Ovary (tissue), 3 donors: ENCODE data around the gene RBM28.

ENCODE experiments used
- EP300 ChIP-seq: sonication (generic); formaldehyde crosslinking; IDR thresholded peaks from one replicate; pipeline ENCODE4 v1.6.1; 2017; ENCODE audit warnings: antibody characterized with exemption
- POLR2A ChIP-seq: fragments of 450-650 bp; IDR thresholded peaks from one replicate; pipeline ENCODE4 v1.6.1; 2017; ENCODE audit warnings: antibody characterized with exemption, mild to moderate bottlenecking, moderate library complexity
- TF ChIP-seq, protein P1 (sequence below), 3 donors: fragments of 450-650 bp in 2 of 3; fragments of 200-600 bp in 1 of 3; IDR thresholded peaks; one replicate each; pipeline versions ENCODE4 v1.5.1 to v1.8.0; 2016 to 2022; ENCODE audit warnings: antibody characterized with exemption in 3 of 3, mild to moderate bottlenecking in 1 of 3
- donor health status: DM: no; HTN: no; CAD: no.

GRCh38 chr7:128323040-128323439, 20.7 kb downstream of the RBM28 start:
- TF ChIP-seq POLR2A (no peak), EP300 (no peak)
- TF ChIP-seq, protein P1, sequence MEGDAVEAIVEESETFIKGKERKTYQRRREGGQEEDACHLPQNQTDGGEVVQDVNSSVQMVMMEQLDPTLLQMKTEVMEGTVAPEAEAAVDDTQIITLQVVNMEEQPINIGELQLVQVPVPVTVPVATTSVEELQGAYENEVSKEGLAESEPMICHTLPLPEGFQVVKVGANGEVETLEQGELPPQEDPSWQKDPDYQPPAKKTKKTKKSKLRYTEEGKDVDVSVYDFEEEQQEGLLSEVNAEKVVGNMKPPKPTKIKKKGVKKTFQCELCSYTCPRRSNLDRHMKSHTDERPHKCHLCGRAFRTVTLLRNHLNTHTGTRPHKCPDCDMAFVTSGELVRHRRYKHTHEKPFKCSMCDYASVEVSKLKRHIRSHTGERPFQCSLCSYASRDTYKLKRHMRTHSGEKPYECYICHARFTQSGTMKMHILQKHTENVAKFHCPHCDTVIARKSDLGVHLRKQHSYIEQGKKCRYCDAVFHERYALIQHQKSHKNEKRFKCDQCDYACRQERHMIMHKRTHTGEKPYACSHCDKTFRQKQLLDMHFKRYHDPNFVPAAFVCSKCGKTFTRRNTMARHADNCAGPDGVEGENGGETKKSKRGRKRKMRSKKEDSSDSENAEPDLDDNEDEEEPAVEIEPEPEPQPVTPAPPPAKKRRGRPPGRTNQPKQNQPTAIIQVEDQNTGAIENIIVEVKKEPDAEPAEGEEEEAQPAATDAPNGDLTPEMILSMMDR (IDR thresholded peaks at IDR 0.05): no peak
